GM10847 (cell line): ENCODE data around the gene COG5.

Experiments used
- POLR2A ChIP-seq: IDR thresholded peaks from 2 replicates; pipeline ENCODE4 v1.6.1; 2011; ENCODE audit not compliant: insufficient read length; ENCODE audit errors: extremely low read depth

The COG5 gene

GRCh38 chr7:107588529-107589130 lies 24.9 kb upstream of the COG5 start:
- TF ChIP-seq POLR2A: no peak

- no peak for TF ChIP-seq POLR2A
These were observed 21.0 kb upstream of the COG5 start for GRCh38 chr7:107584716-107585115.

- no peak for TF ChIP-seq POLR2A
These were observed 19.2 kb upstream of the COG5 start for GRCh38 chr7:107582875-107583274.

- no peak for TF ChIP-seq POLR2A
These were observed 17.8 kb upstream of the COG5 start for GRCh38 chr7:107581387-107582013.

- TF ChIP-seq POLR2A: no peak
These were observed 17.1 kb upstream of the COG5 start for GRCh38 chr7:107580716-107581383.

GRCh38 chr7:107579885-107580715 lies 16.4 kb upstream of the COG5 start, which contains the start of gene BCAP29:
TSS of gene BCAP29 (plus strand) at chr7:107580246. CDS start at chr7:107580773, 527 bp downstream.
- peak; percentile 82 for TF ChIP-seq POLR2A

- no peak for TF ChIP-seq POLR2A
These were observed 15.8 kb upstream of the COG5 start for GRCh38 chr7:107579554-107579884.

- TF ChIP-seq POLR2A: no peak
These were observed 9.8 kb upstream of the COG5 start for GRCh38 chr7:107573537-107573936.

GRCh38 chr7:107570298-107570697 lies 6.6 kb upstream of the COG5 start:
- no peak for TF ChIP-seq POLR2A

GRCh38 chr7:107564553-107565298 lies 1.0 kb upstream of the COG5 start:
- no peak for TF ChIP-seq POLR2A

- no peak for TF ChIP-seq POLR2A
These were observed 492 bp downstream of the COG5 start for GRCh38 chr7:107563081-107563774.

- no peak for TF ChIP-seq POLR2A
These were observed 2.7 kb downstream of the COG5 start for GRCh38 chr7:107560898-107561516.

GRCh38 chr7:107559864-107560263 lies 3.9 kb downstream of the COG5 start:
- TF ChIP-seq POLR2A: no peak

- no peak for TF ChIP-seq POLR2A
These were observed 7.8 kb downstream of the COG5 start for GRCh38 chr7:107555893-107556292.
